ENCODE data around the gene FXR2. TPM values are rescaled to one million over a fixed set of nuclear protein-coding genes. Genes with fewer than 3 reads are reported as not detected.

The FXR2 gene
- total RNA-seq, 3 donors from 2014 or later: 53.7 to 57.6 (median 54.2) TPM

DNA sequence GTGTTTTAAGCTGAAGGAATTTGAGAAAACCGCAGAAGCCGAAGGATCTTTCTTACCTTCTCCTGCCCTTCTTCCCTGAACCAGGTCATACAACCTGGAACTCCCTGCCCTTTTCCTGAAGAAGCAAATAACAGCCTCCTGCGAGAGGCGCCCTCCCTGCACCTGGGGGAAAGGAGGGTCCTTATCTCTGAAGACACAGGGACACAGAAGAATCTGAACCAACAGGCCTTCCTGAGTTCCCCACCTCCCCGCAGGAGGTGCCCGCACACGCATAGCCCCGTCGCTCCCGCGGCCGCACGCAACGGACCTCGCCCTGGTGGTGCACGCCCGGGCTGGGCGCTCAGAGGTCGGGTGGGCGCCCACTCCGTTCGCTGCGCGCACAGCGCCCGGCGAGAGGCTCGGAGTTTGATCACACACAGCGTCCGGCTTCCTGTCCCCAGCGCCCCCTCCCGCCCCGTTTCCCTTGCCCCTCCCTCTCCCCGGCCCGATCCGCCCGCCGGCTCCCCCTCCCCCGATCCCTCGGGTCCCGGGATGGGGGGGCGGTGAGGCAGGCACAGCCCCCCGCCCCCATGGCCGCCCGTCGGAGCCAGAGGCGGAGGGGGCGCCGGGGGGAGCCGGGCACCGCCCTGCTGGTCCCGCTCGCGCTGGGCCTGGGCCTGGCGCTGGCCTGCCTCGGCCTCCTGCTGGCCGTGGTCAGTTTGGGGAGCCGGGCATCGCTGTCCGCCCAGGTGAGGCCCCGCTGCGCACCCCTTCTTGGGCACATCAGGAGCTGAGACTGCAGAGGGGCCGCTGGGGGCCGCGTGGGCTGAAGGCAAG lies 65.9 kb downstream of the FXR2 start, which contains the start of gene TNFSF12:
TNFSF12 (plus strand) TSS at position 474 of the 816 bp plus-strand sequence; CDS start at position 570, 96 bp downstream.
- Mint-ChIP-seq H3K9me3 (no peaks in the 10 kb centered on the region), H3K27me3 (ENCODE audit: low read depth) (no peaks in the 10 kb centered on the region), H3K4me3 (peak within 1 kb of the TSS; percentile 79), H3K36me3 (ENCODE audit: insufficient read depth) (no peaks in the 10 kb centered on the region), H3K4me1 (ENCODE audit: low read depth) (peaks cover 50% of the 10 kb centered on the region)
- DNase-seq: peak; percentile 37
- peak; percentile 72 to 73 for ATAC-seq

DNA sequence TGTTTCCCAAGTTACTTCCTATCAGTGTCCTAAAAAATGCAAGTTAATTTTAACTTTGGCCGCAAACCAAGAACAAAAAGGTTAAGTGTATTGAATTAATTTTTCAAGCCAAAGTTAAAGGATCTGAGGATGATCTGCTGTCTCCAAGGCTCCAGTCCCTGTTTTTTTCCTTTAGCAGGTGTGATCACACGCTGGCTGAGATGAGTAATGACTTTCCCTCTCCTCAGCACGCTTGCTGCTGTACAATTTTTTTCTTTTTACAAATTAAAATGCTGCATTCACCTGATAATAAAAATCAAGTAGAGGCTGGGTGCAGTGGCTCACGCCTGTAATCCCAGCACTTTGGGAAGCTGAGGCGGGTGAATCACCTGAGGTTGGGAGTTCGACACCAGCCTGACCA lies 69.8 kb downstream of the FXR2 start:
- DNase-seq (no peak), ATAC-seq (no peak)
- Mint-ChIP-seq H3K4me1 (ENCODE audit: low read depth) (peaks cover 14% of the 10 kb centered on the region), H3K27me3 (ENCODE audit: low read depth) (no peaks in the 10 kb centered on the region), H3K36me3 (ENCODE audit: insufficient read depth) (no peaks in the 10 kb centered on the region), H3K9me3 (no peaks in the 10 kb centered on the region), H3K4me3 (no peak overlapping the region)

Other genes starting within 250 kb of the FXR2 start
- gene TNK1, start 233.8 kb downstream of the FXR2 start, total RNA-seq: 1 to 10 TPM; 5.6 to 7.4 (median 6.0) TPM
- gene PLSCR3, start 220.4 kb downstream of the FXR2 start, total RNA-seq: 10 to 100 TPM; 67.7 to 69.1 (median 68.9) TPM
- 10 to 100 TPM; 29.9 to 33.4 (median 32.0) TPM for gene TMEM256, start 210.8 kb downstream of the FXR2 start, total RNA-seq
- 1 to 10 TPM; 4.9 to 6.4 (median 5.9) TPM for gene NLGN2, start 207.1 kb downstream of the FXR2 start, total RNA-seq
- gene SPEM1, start 194.6 kb downstream of the FXR2 start, total RNA-seq: not detected
- gene SPEM2, start 189.3 kb downstream of the FXR2 start, total RNA-seq: not detected
- not detected for gene SPEM3, start 186.0 kb downstream of the FXR2 start, total RNA-seq
- 10 to 100 TPM; 11.8 to 13.9 (median 12.0) TPM for gene TMEM102, start 179.5 kb downstream of the FXR2 start, total RNA-seq
- under 1 TPM; 0.19 to 0.32 (median 0.28) TPM for gene FGF11, start 175.4 kb downstream of the FXR2 start, total RNA-seq
- gene CHRNB1, start 169.8 kb downstream of the FXR2 start, total RNA-seq: 1 to 10 TPM; 3.9 to 4.6 (median 4.3) TPM
- gene ZBTB4, start 135.3 kb downstream of the FXR2 start, total RNA-seq: 10 to 100 TPM; 16.0 to 18.0 (median 17.5) TPM
- gene SLC35G6, start 133.5 kb downstream of the FXR2 start, total RNA-seq: not detected
- gene POLR2A, start 130.5 kb downstream of the FXR2 start, total RNA-seq: 100 to 1,000 TPM; 184 to 188 (median 188) TPM
- 1 to 10 TPM; 4.6 to 6.5 (median 6.1) TPM for gene TNFSF12, start 65.8 kb downstream of the FXR2 start, total RNA-seq
- 1 to 10 TPM in 2 of 3 donors, under 1 TPM in 1; 0.98 to 1.4 (median 1.3) TPM for gene TNFSF13, start 56.1 kb downstream of the FXR2 start, total RNA-seq
- gene SENP3, start 53.0 kb downstream of the FXR2 start, total RNA-seq: 100 to 1,000 TPM; 138 to 153 (median 146) TPM
- gene CD68, start 35.3 kb downstream of the FXR2 start, total RNA-seq: 1 to 10 TPM; 4.8 to 5.3 (median 4.9) TPM
- 100 to 1,000 TPM; 110 to 134 (median 114) TPM for gene MPDU1, start 31.0 kb downstream of the FXR2 start, total RNA-seq
- under 1 TPM; 0.20 to 0.38 (median 0.24) TPM for gene SOX15, start 24.8 kb downstream of the FXR2 start, total RNA-seq
- gene SAT2, start 12.9 kb upstream of the FXR2 start, total RNA-seq: 10 to 100 TPM; 14.9 to 18.1 (median 16.8) TPM
- not detected for gene SHBG, start 15.2 kb upstream of the FXR2 start, total RNA-seq
- under 1 TPM; 0.10 to 0.24 (median 0.13) TPM for gene ATP1B2, start 36.0 kb upstream of the FXR2 start, total RNA-seq
- 100 to 1,000 TPM in 1 of 3 donors, 10 to 100 TPM in 2; 93.0 to 106 (median 98.9) TPM for gene TP53, start 72.6 kb upstream of the FXR2 start, total RNA-seq
- 10 to 100 TPM; 27.3 to 34.9 (median 34.3) TPM for gene WRAP53, start 73.6 kb upstream of the FXR2 start, total RNA-seq
- under 1 TPM in 1 of 3 donors, not detected in 2; 0.08 TPM for gene EFNB3, start 90.3 kb upstream of the FXR2 start, total RNA-seq
- gene DNAH2, start 102.8 kb upstream of the FXR2 start, total RNA-seq: not detected
- 100 to 1,000 TPM; 187 to 226 (median 206) TPM for gene KDM6B, start 219.3 kb upstream of the FXR2 start, total RNA-seq
- gene TMEM88, start 240.2 kb upstream of the FXR2 start, total RNA-seq: 10 to 100 TPM in 1 of 3 donors, 1 to 10 TPM in 2; 8.9 to 11.1 (median 9.9) TPM
- 10 to 100 TPM; 40.4 to 47.5 (median 41.5) TPM for gene NAA38, start 242.7 kb upstream of the FXR2 start, total RNA-seq
- 10 to 100 TPM; 19.7 to 20.8 (median 20.6) TPM for gene CYB5D1, start 243.1 kb upstream of the FXR2 start, total RNA-seq